Peyer's patch (tissue), 4 donors: ENCODE data around the gene CCDC88A.
"Not testable (repeated sequence)": the region's sequence is repeated elsewhere in the genome, so short reads cannot be mapped to it uniquely, and the experiment has no call there.

ENCODE experiments used
- POLR2A ChIP-seq, 2 donors: fragments of 450-650 bp; IDR thresholded peaks; one replicate each; pipeline ENCODE4 v1.5.1; 2017; ENCODE audit warnings: antibody characterized with exemption in 2 of 2, mild to moderate bottlenecking in 2 of 2, moderate library complexity in 2 of 2
- TF ChIP-seq, protein P1 (sequence below), 6 experiments: fragments of 450-650 bp in 4 of 6; fragments of 200-600 bp in 2 of 6; sonication (generic) in 1 of 6; IDR thresholded peaks; one replicate each; pipeline ENCODE4 v1.5.1; 2017 to 2019; ENCODE audit warnings: antibody characterized with exemption in 6 of 6, mild to moderate bottlenecking in 3 of 6, moderate library complexity in 1 of 6

DNA sequence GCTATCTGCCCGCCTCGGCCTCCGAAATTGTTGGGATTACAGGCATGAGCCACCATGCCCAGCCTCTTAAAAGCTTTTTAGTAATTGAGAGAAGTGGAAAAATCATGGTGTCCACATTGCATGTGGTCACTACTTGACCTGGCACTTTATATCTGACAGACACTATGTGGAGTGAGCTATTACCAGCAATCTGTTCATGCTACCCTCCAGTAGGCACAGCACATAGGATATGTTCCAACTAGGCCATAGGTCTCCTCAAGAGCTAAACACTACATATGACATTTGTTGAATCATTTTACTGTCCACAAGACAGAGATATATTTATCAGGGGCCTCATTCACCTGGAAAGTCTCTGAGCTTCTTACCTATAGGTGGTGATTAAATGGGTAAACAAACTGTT is 30.4 kb upstream of the CCDC88A start:
- not testable (repeated sequence) for TF ChIP-seq POLR2A (IDR thresholded peaks at IDR 0.05)
- TF ChIP-seq, protein P1, sequence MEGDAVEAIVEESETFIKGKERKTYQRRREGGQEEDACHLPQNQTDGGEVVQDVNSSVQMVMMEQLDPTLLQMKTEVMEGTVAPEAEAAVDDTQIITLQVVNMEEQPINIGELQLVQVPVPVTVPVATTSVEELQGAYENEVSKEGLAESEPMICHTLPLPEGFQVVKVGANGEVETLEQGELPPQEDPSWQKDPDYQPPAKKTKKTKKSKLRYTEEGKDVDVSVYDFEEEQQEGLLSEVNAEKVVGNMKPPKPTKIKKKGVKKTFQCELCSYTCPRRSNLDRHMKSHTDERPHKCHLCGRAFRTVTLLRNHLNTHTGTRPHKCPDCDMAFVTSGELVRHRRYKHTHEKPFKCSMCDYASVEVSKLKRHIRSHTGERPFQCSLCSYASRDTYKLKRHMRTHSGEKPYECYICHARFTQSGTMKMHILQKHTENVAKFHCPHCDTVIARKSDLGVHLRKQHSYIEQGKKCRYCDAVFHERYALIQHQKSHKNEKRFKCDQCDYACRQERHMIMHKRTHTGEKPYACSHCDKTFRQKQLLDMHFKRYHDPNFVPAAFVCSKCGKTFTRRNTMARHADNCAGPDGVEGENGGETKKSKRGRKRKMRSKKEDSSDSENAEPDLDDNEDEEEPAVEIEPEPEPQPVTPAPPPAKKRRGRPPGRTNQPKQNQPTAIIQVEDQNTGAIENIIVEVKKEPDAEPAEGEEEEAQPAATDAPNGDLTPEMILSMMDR (IDR thresholded peaks at IDR 0.05) = not testable (repeated sequence)
